HG02885 (cell line): ENCODE results near the gene MTSS2.

Source experiments
- ATAC-seq: cut with Tn5 transposase; IDR thresholded peaks from one replicate; pipeline ENCODE4 v1.9.1; 2021; ENCODE audit warnings: mild to moderate bottlenecking; ENCODE audit not compliant: unreplicated experiment, poor library complexity

Gene MTSS2

DNA sequence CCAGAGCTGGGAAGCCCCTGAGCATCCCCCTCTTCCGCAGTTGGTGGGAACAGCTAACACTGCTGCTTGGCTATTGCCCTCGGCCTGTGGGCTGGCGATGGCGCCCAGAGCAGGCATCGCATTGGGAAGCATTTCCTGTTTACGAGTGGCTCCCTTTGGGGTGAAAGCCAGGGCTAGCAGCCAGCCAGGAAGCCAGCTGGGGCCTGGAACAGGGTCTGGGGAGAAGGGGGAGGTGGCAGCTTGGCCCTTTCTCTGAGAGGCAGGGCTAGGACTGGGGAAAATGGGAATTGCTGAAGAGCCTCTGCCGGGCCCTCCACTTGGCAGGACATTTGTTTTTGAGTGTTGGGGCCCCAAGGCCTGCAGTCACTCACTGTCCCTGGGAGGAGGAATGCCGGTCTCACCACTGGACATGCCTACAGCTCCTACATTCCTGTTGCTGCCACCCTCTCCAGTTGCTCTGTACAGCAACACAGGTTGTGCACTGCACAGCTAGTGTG, 2.4 kb upstream of the MTSS2 start:
- no peak for ATAC-seq

DNA sequence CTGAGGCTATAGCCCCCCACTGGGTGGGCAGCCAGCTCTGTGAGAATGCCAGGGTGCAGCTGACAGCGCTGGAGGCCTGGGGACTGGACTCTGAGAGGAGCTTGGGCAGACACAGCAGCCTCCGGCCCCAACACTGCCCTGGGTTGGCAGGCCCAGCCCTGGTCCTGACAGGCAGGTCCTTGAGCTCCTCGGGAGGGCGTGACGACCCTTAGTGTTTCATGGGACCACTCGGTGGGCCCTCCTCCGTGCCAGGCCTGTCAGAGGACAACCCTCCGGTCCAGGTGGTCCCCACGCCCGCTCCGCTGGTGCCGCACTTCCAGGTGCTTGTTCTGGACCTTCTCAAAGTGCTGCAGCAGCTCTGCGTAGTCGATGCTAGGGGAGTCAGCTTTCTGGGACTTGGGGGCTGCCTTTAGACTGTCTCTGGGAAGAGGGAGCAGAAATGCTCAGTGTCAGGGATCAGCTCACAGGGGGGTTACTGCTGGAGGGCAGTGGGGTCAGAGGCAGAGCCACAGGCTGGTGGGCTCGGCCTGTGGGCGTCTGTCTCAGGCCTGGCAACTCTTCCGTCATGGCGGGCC, 1.9 kb upstream of the MTSS2 start:
- ATAC-seq = no peak

DNA sequence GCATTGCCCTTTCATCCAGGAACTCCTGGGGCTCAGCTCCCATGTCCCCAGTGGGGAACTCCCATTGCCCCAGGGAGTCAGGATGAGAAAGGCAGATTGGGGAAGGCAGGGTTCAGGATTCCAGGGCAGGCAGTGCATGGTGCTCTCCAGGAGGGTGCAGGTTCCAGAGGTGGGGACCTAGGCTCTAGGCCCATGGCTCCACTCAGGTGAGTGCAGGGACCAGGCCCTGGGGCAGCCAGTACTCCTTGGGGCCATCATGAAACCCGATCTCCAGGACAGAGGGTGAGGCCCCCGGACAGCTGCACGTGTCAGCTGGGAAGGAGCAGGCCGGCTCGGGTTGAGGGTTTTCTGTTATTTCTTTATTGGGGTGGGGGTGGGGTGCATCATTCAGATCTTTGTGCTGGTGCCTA, 1.3 kb upstream of the MTSS2 start:
- ATAC-seq = no peak

DNA sequence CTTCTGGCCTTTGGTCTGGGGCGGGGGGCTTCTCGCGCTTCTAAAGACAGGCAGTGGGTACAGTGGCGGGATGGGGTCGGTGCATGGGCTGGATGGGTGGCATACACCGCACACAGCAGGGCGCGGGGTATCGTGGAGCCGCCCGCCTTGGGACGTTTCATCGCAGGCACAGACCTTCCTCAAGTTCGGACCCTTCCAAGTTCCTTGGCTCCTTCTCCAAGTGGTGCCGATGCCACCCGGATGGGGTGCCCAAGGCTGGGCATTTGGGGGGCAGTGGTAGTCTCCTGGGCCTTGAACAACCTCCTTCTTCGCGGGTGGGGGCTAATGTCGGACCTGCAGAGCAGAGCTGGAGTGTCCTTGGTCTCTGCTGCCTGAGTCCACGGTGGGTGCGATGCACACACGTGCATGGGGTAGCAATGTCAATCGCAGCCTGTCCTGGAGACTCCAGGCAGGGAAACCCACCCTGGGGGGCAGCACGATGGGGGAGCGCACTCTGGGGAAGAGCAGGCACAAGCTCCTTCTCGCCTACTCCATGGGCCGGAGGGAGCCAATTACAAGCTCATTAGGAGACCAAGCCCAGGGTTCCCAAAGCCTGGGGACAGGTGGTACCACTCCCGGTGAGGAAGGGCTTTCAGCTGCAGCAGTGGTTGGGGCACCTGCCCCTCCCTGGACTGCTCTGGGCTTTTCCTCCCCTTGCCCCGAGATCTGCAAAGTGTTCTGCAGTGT, 686 bp upstream of the MTSS2 start:
- no peak for ATAC-seq

DNA sequence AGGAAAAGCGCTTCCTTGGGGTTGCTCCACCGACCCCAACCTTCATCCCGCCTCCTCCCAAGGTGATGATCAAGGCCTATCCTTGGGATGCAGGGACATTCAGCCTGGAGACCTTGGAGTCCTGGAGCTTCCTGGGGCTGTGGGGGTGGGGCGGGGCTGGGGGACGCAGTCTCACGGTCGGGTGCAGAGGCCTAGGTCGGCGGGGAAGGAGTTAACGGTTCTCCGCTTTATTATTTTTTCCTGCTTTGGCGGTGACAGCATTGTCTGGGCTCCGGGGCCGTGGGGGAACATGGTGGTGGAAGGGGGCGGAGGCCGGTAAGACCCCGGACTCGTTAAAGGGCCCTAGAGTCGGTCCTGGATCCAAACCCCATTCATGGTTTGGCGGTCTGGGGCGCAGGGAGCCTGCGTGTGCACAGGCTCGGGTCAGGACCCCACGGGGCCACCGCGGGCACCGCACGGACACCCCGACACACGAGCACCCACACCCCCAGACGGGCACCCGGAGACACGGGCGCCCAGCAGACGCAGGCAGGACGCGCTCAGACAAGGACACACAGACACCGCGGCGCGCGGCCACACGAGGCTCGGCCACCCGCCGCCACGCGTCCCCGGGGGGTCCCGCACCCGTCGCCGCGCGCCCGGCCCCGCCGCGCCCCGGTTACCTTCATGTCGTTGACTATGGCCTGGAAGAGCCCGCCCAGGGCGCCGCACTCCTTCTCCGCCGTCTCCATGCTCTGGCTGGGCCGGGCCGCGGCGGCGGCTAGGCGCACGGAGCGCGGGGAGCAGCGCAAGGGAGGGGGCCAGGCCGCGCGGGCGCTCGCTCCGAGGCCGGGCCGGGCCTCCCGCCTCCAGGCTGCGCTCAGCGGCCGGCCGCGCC, 554 bp downstream of the MTSS2 start:
- ATAC-seq = no peak

DNA sequence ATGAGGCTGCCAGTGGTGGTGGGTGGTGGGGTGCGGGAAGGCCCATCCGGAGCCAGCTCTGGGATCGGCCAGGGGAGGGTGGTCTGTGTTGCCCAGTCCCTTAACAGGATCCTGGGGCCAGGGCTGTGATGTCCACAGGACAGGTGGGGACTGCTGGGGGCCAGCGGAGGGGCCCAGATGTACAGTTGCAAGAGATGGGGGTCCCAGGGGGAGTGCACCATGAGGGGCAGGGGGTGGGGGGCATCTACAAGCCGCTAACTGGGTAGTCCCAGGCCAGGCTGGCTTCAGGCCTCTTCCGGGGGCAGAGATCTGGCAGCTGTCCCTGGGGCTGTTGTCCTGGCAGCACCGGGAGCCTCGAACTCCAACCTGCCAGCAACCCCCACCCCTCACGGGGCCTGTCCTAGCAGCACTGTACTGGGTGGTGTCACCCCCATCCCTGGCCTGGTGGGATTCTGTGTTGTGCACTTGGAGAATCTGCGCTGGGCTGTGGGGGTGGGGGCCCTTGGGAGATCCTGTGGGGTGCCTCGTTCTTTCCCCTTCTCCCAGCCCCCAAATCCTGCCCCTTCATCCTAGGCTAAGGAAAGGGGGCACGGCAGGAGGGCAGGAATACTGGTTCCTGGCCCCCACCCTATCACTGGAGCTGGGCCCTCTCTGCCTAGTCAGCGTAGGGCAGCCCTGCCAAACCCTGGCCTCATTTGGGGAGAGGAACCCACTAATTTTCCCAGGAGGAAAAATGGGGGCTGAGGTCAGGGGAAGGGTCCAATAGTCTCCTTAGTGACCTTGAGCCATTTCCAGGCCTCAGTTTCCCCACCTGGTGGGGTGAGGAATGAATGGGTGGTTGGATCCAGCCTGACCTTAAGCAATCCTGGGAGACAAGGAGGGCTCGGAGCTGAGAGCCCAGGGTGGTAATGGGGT, 1.4 kb downstream of the MTSS2 start:
- no peak for ATAC-seq

DNA sequence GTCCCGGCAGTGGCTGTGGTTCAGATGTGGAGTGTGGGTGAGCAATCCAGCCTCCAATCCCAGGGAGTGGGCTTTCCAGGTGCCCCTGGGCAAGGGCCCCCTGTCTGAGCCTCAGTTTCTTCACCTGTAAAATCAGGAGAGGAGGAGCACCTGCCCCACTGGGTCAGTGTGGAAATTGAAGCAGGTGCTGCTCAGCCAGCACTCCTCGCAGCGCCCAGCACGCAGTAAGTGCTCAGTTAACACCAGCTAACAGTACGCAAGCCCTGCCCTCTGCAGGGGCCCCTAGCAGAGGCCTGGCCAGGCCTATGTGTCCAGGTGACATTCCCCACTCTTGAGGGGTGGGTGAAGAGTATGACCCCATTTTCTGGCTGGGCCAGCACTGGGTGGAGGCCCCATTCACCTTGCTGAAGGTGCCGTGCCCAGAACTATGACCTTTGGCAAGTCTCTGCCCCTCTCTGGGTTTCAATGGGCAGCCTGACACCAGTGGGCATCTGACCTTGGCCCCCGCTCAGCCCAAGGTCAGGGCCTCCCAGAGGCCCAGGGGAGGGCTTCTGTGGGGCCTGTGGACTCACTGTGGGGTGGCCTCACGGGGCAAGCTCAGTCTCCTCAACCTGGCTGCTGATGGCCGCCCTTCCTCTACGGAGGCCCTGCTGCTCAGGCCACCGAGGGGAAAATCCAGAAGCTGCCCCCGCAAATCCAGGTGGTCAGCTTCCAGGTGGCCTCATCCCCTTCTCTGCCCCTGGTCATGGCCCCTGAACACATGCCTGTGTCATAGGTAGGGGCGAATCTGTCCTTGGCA, 2.5 kb downstream of the MTSS2 start:
- no peak for ATAC-seq

DNA sequence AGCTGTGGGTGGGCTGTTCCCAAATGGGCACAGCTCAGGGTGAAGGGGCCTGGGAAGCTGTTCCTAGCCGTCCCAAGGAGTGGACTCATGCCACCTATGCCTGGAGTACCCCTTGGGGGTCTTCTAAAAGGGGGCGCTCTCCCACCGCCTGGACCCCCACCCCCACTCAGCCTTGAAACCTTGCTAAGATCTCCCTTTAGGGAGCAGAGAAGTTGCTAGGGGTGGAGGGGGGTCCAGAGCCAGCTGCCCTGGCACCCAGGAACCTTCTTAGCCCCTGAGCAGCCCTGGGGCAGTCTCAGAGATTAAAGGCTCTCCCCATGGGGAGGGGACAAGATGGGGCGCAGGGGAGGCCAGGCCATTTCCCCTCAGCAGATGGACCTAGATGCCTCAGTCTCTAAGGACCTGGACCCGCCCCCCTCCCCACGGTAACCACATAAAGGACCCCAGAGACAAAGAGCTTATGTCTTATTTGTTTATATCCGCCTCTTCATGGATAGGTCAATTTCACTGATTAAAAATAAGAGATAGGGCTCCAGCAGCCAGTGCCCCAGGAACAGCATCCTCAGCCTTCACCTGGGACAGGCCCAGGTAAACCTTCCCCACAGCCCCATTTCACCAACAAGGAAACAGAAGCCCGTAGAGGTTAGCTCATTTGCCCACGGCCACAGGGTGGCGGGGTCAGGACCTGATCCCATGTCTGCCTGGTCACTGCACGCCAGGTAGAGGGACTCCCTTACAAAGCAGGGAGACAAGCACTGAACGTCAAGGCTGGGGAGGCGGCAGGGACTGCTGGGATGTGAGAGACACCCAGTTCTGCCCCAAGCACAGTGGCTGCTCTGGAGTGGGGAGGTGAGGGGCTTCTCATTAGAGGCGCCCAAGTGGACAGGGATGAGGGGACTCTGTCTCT, 3.4 kb downstream of the MTSS2 start:
- ATAC-seq = no peak

DNA sequence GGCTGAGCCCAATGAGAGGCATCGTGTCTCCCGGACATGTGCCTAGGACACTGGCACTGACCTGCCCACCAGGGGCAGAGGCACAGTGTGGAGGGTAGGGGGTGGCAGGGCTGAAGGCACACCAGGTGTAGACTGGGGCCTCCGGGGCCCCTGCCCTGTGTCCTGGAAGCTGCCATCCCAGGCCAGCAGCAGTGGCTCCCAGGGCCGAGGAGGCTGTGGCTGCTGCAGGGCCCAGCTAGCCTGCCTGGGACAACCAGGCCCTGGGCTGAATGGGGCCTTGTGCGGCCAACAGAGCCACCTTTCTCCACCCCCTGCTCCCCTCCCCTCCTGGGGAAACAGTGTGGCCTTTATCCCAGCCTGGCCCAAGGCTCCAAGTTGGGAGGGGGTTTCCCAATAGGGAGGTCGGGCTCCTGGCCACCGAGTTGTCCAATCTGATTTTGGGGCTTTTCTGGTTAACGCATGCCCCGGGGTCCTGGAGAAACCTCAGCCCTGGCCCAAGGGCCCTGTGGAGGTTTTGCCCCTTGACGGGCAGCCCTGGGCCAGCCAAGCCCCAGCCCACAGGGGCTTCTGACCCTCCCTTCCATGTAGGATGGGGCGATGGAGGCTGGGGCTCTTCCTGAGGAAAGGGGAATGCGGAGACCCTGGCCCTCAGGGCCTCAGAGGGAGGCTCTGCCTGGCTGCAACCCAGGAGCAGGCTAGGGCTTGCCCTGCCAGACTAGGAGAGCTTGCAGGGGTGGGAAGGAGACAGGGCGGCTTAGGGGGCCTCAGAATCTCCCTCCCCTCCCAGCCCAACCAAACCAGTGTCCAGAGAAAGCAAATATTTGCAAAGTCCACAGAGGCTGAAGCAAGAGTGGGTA, 4.2 kb downstream of the MTSS2 start:
- ATAC-seq = no peak

DNA sequence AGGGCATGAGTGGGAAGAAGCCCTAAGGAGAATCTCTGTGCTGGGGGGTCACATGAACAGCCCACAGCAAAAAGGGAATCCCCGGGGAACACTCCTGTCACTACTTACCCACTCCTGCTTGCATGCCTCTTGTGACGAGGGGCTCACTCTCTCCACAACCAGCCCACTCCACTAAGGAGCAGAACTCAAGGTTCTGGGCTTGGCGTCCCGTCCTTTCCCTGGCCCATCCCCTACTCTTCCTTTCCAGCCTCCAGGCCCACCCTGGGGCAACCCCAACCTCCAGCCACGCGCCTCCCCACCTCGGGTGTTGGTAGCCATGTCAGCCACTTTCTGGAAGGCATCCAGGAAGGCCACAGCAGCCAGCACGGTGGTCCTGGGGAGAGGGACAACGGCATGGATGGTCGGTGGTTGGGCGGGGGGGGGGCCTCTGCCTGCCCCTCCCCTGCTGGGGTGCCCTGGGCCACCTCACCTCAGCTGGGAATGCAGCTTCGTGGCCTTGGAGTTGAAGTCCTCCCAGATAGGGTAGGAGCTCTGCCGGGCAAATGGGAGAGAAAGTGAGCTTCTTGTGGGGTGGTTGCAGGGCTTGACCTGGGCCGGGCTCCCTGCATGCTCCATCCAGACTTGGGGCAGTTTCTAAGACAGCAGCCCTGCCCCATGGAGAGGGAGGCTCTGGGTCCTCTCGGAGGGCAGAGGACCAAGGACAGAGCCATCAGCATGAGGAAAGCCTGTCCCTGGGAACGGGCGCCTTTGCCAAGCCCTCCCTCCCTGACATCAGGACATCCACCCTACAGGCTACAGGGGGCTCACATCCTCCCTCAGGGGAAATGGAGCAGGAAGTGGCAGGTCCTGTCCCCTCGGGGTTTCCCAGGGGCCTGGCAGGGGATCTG, 5.1 kb downstream of the MTSS2 start:
- ATAC-seq = no peak

DNA sequence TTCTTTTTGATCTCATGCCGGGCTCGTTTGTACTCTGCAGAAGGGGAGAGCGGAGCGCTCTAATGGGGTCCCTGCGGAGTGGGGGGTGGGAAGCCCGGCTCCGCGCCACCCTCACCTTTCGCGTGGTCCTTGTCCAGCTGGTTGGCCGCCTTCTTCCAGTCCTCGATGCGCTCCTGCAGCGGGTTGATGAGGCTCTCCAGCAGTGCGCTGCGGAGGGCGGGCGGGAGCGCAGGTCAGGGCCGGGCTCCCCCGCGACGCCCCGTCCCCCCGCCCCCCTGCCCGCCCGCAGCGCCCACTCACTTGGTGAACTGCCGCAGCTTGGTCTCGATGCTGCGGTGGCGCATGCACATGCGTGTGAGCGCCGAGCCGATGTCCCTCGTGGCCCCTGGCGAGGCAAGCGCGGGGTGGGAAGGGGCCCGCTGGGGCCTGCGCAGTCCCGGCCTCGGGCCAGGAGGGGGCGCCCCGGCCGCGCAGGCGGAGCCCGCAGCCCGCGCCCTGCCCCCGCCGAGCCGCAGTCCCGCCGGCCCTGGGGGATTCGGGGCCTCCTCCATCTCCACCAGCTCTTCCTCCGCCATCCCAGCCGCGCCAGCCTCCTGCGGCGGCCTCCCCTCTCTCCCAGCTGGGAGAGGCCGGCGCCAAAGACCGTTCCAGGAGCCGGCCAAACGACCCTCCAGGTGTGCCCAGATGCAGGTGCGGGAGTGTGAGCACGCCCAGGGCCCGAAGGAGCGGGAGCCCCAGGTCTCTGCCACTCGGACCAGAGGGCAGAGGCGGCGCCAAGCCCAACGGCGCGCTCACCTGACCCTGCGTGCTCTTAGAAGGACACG, 6.0 kb downstream of the MTSS2 start:
- no peak for ATAC-seq

DNA sequence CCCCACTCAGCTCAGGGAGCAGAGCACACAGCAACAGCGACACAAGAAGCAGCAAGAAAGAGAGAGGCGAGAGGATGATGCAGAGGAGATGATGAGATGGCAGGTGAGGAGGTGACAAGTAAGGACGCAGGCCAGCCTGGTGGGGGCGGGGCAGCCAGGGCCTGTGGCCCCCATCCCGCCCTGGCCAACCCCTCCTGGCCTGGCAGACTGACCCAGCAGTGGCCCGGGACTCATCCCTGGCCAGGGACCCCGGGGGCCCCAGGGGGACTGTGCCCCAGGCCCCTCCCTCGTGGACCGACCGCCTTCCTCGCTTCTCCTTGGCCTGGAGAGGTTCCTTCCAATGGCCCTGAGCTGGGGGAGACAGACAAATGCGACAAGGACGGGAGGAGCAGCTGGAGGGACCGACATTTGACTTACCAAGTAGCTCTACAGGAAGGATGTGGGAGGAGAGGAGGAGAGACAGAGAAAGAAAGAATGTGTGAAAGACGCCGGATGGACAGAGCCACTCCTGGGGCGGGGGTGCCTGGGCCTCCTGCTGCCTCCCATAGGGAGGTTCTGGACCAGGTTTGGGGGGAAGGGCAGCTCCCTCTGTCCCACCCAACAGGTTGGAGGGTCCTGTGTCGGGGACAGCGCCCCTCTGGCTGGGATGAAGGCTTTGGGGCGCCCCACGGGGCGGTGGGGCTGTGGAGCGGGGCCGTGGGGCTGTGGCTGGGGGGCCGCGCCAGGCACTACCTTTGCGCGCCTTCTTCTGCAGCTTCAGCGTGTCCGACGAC, 6.8 kb downstream of the MTSS2 start:
- ATAC-seq = no peak

DNA sequence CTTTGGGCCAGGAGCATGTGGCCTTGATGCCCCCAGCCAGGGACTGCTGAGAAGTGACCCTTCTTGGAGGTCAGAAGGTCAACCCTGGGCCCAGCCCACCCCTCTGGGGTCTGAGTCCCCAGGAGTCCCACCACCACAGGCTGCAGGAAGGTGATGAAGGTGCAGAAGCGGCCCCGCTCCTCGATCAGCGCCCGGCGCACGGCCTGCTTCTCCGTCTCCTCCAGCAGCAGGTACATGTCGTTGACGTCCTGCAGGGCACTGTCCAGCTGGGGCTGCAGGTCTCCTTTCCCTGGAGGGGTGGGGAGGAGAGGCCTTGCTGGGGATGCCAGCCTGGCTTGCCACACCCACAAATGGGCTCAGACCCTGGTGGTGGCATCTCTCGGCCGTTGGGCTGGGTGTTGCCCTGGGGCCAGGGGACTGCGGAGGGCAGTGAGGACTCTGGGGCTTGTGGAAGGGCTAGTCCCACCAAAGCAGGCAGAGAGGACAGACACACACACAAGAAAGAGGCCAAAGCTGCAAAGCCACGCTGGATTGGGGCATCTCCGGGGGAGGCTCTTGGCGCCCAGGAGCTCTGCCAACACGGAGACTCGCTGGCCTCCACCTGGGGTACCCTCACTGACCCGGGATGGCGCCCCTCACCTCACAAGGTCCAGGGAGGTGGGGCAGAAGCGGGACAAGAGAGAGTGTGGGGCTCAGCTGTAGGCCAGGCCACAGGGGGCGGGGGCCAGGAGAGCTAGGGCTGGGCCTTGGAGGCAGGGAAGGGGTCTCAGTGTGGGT, 7.5 kb downstream of the MTSS2 start:
- no peak for ATAC-seq

DNA sequence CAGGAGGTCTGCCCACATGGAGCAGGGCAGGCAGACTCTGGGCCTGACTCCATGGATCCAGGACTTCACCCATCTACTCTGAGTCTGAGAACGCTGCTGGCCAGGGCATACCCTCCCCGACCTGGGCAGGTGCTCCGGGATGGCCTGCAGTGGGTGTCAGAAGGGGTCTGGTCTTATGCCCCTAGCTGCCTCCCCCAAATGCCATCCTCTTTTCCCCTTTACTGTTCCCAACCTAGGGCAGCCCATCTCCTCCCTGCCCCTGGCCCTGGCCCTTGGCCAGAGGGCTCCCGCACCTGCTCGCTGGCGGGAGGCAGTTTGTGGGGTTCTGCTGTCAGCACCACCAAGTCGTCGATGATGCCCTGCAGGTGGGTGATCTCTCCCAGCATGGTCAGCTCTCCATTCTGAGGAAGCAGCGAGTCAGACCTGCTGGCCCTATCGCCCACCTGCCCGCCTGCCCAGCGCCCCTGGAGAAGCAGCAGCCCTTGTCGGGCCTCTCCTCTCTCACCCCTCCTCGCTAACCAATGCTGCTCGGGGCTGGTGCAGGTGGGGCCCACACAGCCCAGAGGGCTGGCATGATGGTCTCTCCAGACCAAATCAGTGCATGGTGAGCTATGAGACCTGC, 8.2 kb downstream of the MTSS2 start:
- ATAC-seq = no peak
